NCI-H1105 treated with DMSO at 0.1 percent for 48 hours (cell line): Measurements from ENCODE around the gene NINJ1.

ENCODE experiments used
- DNase-seq: peaks from one replicate; lab custom pipeline; 2025; lab: John Stamatoyannopoulos, UW

Gene NINJ1

GRCh38 chr9:93134015-93134739 is at the start of gene NINJ1:
TSS of gene NINJ1 (minus strand) at chr9:93134251. CDS start at chr9:93134217, 34 bp downstream.
- DNase-seq: peak; percentile 54

GRCh38 chr9:93183131-93183662 is 49.1 kb upstream of the NINJ1 start:
- no peak for DNase-seq

GRCh38 chr9:93182572-93182971 is 48.5 kb upstream of the NINJ1 start:
- no peak for DNase-seq

- DNase-seq: no peak
These were observed 47.8 kb upstream of the NINJ1 start for GRCh38 chr9:93181672-93182435.

- DNase-seq: no peak
These were observed 46.9 kb upstream of the NINJ1 start for GRCh38 chr9:93180938-93181337.

GRCh38 chr9:93178851-93179786 is 45.1 kb upstream of the NINJ1 start:
- DNase-seq: no peak

- no peak for DNase-seq
These were observed 43.6 kb upstream of the NINJ1 start for GRCh38 chr9:93177676-93178075.

GRCh38 chr9:93174976-93175375 is 40.9 kb upstream of the NINJ1 start:
- no peak for DNase-seq

- no peak for DNase-seq
These were observed 39.5 kb upstream of the NINJ1 start for GRCh38 chr9:93173365-93174051.

- no peak for DNase-seq
These were observed 38.8 kb upstream of the NINJ1 start for GRCh38 chr9:93172666-93173364.

- DNase-seq: no peak
These were observed 37.4 kb upstream of the NINJ1 start for GRCh38 chr9:93171261-93171990.

GRCh38 chr9:93170571-93170970 is 36.5 kb upstream of the NINJ1 start:
- no peak for DNase-seq

GRCh38 chr9:93169444-93169843 is 35.4 kb upstream of the NINJ1 start:
- no peak for DNase-seq

GRCh38 chr9:93168581-93168980 is 34.5 kb upstream of the NINJ1 start:
- no peak for DNase-seq

GRCh38 chr9:93167838-93168237 is 33.8 kb upstream of the NINJ1 start:
- DNase-seq: no peak

- no peak for DNase-seq
These were observed 33.1 kb upstream of the NINJ1 start for GRCh38 chr9:93167185-93167584.

- no peak for DNase-seq
These were observed 32.6 kb upstream of the NINJ1 start for GRCh38 chr9:93166699-93167098.

- DNase-seq: no peak
These were observed 30.0 kb upstream of the NINJ1 start for GRCh38 chr9:93164085-93164484.

GRCh38 chr9:93161786-93162562 is 27.9 kb upstream of the NINJ1 start:
- no peak for DNase-seq
